Gastrocnemius medialis (tissue), 4 donors: ENCODE measurements around the gene EMD. TPM values are rescaled to one million over a fixed set of nuclear protein-coding genes. Genes with fewer than 3 reads are reported as not detected.
"Not testable (repeated sequence)": the region's sequence is repeated elsewhere in the genome, so short reads cannot be mapped to it uniquely, and the experiment has no call there.

Source experiments
- ATAC-seq, 2 donors: fragments of 150-250 bp; one replicate each; pipeline ENCODE4 v1.9.1; 2016
- DNase-seq, 2 donors: peaks; one replicate each; pipeline ENCODE4 v3.0.0-alpha.2; 2019
- H3K27ac ChIP-seq, 4 donors: fragments of 200-600 bp; sonication (generic); 1 replicate in 1 of 4; 2 replicates in 3 of 4; pipeline ENCODE4 v1.5.1; 2016 to 2018; ENCODE audit warnings: mild to moderate bottlenecking in 2 of 4, moderate library complexity in 1 of 4
- H3K27me3 ChIP-seq, 3 donors: fragments of 200-600 bp; sonication (generic) in 2 of 3; 1 replicate in 1 of 3; 2 replicates in 2 of 3; pipeline versions ENCODE4 v1.5.1 to v1.6.0; 2016 to 2019; ENCODE audit warnings: mild to moderate bottlenecking in 1 of 3, moderate library complexity in 1 of 3
- H3K36me3 ChIP-seq, 2 donors: fragments of 200-600 bp; sonication (generic) in 1 of 2; one replicate each; pipeline ENCODE4 v1.5.1; 2017 to 2018
- H3K4me1 ChIP-seq, 2 donors: fragments of 200-600 bp; sonication (generic) in 1 of 2; one replicate each; pipeline ENCODE4 v1.5.1; 2016 to 2017; ENCODE audit warnings: mild to moderate bottlenecking in 2 of 2
- H3K4me3 ChIP-seq, 4 donors: fragments of 200-600 bp; sonication (generic) in 3 of 4; 1 replicate in 1 of 4; 2 replicates in 3 of 4; pipeline ENCODE4 v1.5.1; 2016 to 2019; ENCODE audit warnings: mild to moderate bottlenecking in 2 of 4
- H3K9me3 ChIP-seq, 3 donors: fragments of 200-600 bp; sonication (generic) in 2 of 3; 1 replicate in 1 of 3; 2 replicates in 2 of 3; pipeline ENCODE4 v1.5.1; 2016 to 2019
- POLR2A ChIP-seq, 2 donors: fragments of 450-650 bp; IDR thresholded peaks; one replicate each; pipeline ENCODE4 v1.6.1; 2017; ENCODE audit warnings: antibody characterized with exemption in 2 of 2, mild to moderate bottlenecking in 2 of 2, moderate library complexity in 2 of 2
- in situ Hi-C, 4 donors: fragments of 200-750 bp; cut with MboI; loops; one replicate each; pipeline versions ENCODE4 v1.15.0 to v1.8.0; 2017; ENCODE audit warnings: low sequenced_read_pairs in 4 of 4
- intact Hi-C: fragments of 100-400 bp; cut with DNase I; formaldehyde crosslinking; loops from one replicate; pipeline ENCODE4 v1.15.1; 2023; ENCODE audit warnings: low total_unique reads
- total RNA-seq, 4 donors: library from RNA; depleted of rRNA; stranded (reverse); fragments of >200 nt; gene quantifications; one replicate each; pipeline versions ENCODE4 v1.1.0 to v1.2.3, GENCODE V29; 2016
- TF ChIP-seq, protein P1 (sequence below), 5 experiments: fragments of 450-650 bp in 3 of 5; fragments of 200-600 bp in 2 of 5; sonication (generic) in 2 of 5; IDR thresholded peaks in 4 of 5; conservative IDR thresholded peaks in 1 of 5; 1 replicate in 4 of 5; 2 replicates in 1 of 5; pipeline ENCODE4 v1.5.1; 2016 to 2019; ENCODE audit warnings: antibody characterized with exemption in 5 of 5, mild to moderate bottlenecking in 3 of 5, moderate library complexity in 3 of 5

The EMD gene
- total RNA-seq, 4 donors from 2014 or later, result 36.2 to 61.5 (median 53.2) TPM

DNA sequence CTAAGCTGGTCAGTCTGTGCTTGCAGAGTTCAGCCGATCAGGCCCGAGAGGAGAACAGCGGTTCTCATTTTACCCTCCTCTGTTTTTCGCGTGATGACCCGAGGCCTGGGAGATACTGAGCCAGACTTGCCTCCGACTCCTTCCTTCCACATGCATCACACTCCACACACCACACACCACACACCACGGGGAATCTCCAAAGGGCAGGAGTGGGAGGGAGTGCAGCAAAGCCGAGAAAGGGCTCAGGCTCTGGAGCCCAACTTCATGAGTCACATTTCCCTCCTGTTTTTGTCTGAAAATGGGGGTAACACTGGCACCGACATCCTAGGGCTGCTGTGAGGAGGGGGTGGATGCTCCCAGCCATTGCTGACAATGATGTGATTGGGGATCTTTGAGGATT is 44.6 kb upstream of the EMD start:
- no peaks in the 10 kb centered on the region for H3K36me3 ChIP-seq
- H3K27ac ChIP-seq, result no peak overlapping the region
- TF ChIP-seq POLR2A (IDR thresholded peaks at IDR 0.05), result no peak
- TF ChIP-seq, protein P1, sequence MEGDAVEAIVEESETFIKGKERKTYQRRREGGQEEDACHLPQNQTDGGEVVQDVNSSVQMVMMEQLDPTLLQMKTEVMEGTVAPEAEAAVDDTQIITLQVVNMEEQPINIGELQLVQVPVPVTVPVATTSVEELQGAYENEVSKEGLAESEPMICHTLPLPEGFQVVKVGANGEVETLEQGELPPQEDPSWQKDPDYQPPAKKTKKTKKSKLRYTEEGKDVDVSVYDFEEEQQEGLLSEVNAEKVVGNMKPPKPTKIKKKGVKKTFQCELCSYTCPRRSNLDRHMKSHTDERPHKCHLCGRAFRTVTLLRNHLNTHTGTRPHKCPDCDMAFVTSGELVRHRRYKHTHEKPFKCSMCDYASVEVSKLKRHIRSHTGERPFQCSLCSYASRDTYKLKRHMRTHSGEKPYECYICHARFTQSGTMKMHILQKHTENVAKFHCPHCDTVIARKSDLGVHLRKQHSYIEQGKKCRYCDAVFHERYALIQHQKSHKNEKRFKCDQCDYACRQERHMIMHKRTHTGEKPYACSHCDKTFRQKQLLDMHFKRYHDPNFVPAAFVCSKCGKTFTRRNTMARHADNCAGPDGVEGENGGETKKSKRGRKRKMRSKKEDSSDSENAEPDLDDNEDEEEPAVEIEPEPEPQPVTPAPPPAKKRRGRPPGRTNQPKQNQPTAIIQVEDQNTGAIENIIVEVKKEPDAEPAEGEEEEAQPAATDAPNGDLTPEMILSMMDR (IDR thresholded peaks at IDR 0.05 in 4 of 5, conservative IDR thresholded peaks at IDR 0.05 in 1 of 5), result no peak
- intact Hi-C loops (no loop called here), in situ Hi-C loops (no loop called here)
- H3K4me3 ChIP-seq, result no peak overlapping the region
- ATAC-seq, result no peak
- no peaks in the 10 kb centered on the region for H3K27me3 ChIP-seq
- DNase-seq, result no peak
- H3K9me3 ChIP-seq, result no peaks in the 10 kb centered on the region
- no peaks in the 10 kb centered on the region for H3K4me1 ChIP-seq

DNA sequence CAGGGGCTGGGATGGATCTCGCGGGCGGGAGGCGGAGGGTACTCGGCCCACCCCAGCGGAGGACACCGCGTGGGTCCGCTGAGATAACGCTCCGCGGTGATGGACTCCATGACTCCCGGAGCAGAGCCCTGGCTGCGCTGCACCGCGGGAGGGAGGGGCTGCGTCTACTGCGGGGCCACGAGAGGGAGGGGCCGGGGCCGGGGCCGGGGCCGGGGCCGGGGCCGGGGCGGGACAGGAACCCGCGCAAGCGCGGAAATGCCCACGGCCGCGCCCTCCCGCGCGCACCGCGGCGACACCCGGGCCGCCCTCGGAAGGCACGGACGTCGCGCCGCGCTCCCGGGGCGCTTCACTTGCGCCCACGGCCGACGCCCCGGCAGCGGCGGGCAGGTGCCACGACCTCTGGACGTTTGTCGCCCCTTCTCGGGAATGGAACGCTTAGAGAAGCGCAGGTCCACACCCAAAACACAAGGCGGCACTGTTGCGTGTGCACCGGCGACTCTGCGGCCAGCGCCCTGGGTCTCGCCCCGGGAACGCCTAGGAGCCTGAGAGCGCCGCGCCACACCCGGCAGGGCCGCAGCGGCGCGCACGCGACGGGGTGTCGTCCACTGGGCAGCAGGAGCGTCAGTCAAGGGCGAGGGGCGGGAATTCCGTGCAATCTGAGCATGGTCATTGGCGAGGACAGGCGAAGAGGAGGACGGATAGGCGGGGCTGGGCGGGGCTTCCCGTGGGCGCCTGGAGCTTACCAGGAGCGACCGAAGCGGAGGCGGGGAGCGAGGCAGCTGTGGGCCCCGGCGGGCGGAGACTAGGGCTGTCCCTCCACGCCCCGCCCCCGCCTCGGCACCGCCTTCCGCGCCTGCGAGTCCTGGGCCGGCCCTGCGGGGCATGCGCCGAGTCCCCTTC is 37.4 kb upstream of the EMD start:
- in situ Hi-C loops, H3K4me1 ChIP-seq, H3K36me3 ChIP-seq, H3K4me3 ChIP-seq, intact Hi-C loops, DNase-seq, H3K9me3 ChIP-seq, H3K27me3 ChIP-seq: not testable (repeated sequence)
- ATAC-seq, result peak; percentile 87 to 92
- H3K27ac ChIP-seq, result peak overlapping the region in 1 of 4 donors; percentile 36

DNA sequence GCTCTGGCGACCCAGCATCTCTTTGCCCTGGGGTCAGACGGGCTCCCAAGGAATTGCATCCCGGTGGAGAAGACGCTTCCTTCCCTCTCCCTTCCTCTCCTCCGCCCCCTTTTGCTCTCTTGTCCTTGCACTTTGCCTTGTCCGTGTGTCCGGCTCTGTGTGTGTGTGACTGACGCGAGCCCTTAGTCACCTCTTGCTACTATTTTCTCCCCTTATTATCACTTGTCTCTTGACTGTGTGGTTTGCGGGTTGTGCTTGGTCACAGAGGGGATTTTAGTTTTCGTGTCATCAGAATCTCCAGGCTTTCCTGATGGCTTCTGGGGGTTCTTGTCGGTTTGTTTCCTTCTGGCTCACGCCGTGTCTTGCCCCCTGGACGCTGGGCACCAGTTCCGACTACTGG is 36.0 kb upstream of the EMD start:
- H3K9me3 ChIP-seq, H3K4me3 ChIP-seq, intact Hi-C loops, in situ Hi-C loops, DNase-seq, H3K4me1 ChIP-seq, H3K27ac ChIP-seq, H3K36me3 ChIP-seq, H3K27me3 ChIP-seq: not testable (repeated sequence)
- peak in 1 of 2 donors; percentile 8 for ATAC-seq

DNA sequence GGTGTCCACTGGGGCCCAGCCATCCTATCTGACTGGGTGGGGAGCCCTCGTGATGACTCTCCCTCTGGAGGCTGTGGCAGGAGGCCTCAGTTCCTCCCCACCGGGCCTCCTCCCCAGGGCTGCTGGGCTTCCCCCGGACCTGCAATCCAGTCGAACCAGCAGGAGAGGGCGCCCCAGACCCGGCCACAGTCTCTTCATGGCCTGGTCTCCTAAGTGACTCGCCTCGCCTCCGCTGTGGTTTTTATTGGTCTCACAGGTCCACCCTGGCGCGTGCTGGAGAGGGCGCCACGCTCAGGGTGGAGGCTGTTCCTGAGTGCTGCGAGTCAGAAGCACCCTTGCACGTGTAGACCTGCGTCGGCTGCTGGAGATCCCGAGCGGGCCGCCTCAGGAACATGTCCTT is 35.5 kb upstream of the EMD start:
- intact Hi-C loops, H3K9me3 ChIP-seq, H3K4me3 ChIP-seq, H3K27me3 ChIP-seq, H3K4me1 ChIP-seq, H3K27ac ChIP-seq, DNase-seq, H3K36me3 ChIP-seq, in situ Hi-C loops: not testable (repeated sequence)
- peak; percentile 23 to 28 for ATAC-seq

DNA sequence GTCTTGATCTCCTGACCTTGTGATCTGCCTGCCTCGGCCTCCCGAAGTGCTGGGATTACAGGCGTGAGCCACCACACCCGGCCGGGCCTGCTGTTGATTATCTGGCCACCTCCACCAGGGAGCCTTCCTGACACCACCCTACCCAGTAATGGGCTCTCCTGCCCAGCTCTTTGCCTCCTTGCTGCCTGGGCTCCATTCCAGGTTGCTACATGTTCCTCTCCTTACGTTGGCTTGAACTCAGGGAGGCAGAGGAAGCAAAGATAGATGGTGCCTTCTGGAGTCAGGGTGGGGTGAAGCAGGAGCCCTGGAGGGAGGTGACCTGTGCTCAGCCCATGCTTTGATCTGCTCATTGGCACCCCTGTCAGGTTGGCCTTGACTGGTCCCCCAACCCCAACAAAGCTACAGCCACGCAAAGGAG is 31.0 kb upstream of the EMD start:
- Histone ChIP-seq H3K4me3 (no peak overlapping the region), H3K27ac (no peak overlapping the region), H3K36me3 (no peaks in the 10 kb centered on the region), H3K27me3 (no peaks in the 10 kb centered on the region), H3K4me1 (no peaks in the 10 kb centered on the region), H3K9me3 (no peaks in the 10 kb centered on the region)
- DNase-seq (no peak), ATAC-seq (no peak)
- intact Hi-C loops (no loop called here), in situ Hi-C loops (no loop called here)
- TF ChIP-seq, protein P1 (IDR thresholded peaks at IDR 0.05 in 4 of 5, conservative IDR thresholded peaks at IDR 0.05 in 1 of 5), result no peak
- no peak for TF ChIP-seq POLR2A (IDR thresholded peaks at IDR 0.05)

DNA sequence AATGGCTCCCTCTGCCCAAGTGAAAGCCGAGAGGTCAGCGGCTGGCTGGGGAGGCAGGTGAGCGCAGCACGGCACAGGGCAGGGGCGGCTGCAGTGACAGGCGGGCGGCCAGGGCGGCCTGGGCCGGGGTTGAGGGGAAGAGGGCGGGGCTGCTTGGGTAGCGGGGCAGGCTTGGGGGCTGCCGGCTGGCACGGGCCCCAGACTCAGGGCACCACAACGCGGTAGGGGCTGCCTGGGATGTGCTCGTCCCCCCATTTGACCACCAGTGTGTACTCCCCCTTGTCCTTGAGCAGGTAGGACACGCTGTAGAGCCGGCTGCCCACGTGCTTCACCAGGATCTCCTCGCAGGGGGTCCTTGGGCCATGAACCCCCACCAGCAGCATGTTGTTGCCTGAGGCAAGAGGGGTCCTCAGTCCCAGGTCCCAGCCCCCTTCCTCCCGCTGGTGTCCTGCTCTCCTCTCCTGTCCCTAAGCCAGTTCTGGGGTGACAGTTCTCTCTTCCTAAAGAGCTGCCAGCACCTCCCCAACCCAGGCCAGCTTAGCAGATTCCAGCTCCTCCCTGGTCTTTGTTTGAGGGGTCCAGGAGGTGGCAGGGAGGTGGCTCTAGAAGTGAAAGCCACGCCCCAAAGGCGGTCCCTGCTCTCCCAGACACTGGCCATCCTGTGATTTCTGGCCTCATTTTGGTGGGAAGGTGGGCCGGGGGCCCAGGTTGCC is 30.3 kb upstream of the EMD start:
- H3K4me1 ChIP-seq, result no peaks in the 10 kb centered on the region
- intact Hi-C loops, result no loop called here
- TF ChIP-seq POLR2A (IDR thresholded peaks at IDR 0.05), result no peak
- TF ChIP-seq, protein P1 (IDR thresholded peaks at IDR 0.05 in 4 of 5, conservative IDR thresholded peaks at IDR 0.05 in 1 of 5), result no peak
- H3K4me3 ChIP-seq, result no peak overlapping the region
- DNase-seq, result no peak
- H3K36me3 ChIP-seq, result no peaks in the 10 kb centered on the region
- in situ Hi-C loops, result no loop called here
- H3K27me3 ChIP-seq, result no peaks in the 10 kb centered on the region
- ATAC-seq, result no peak
- H3K27ac ChIP-seq, result no peak overlapping the region
- H3K9me3 ChIP-seq, result no peaks in the 10 kb centered on the region
